Immature natural killer cell (primary cell): ENCODE results near the gene C6orf120. TPM values are rescaled to one million over a fixed set of nuclear protein-coding genes. Genes with fewer than 3 reads are reported as not detected.
"Not testable (repeated sequence)": the region's sequence is repeated elsewhere in the genome, so short reads cannot be mapped to it uniquely, and the experiment has no call there.

ENCODE experiments used
- DNase-seq, 3 donors: peaks; one replicate each; pipeline ENCODE4 v3.0.0; 2022; ENCODE audit warnings: mixed read lengths in 1 of 3
- H3K27ac Mint-ChIP-seq, 6 donors: one replicate each; pipeline ENCODE4 v1.8.0; 2020; ENCODE audit warnings: mixed read lengths in 6 of 6, mild to moderate bottlenecking in 5 of 6, inconsistent platforms in 4 of 6, moderate library complexity in 3 of 6
- H3K27me3 Mint-ChIP-seq, 3 donors: one replicate each; pipeline ENCODE4 v1.8.0; 2020 to 2021; ENCODE audit warnings: low read depth in 3 of 3, mild to moderate bottlenecking in 3 of 3, mixed read lengths in 3 of 3, moderate library complexity in 3 of 3, inconsistent platforms in 1 of 3
- H3K36me3 Mint-ChIP-seq, 3 donors: one replicate each; pipeline ENCODE4 v1.8.0; 2020; ENCODE audit warnings: mixed read lengths in 3 of 3, inconsistent platforms in 2 of 3, mild to moderate bottlenecking in 2 of 3
- H3K4me1 Mint-ChIP-seq, 2 donors: one replicate each; pipeline ENCODE4 v1.8.0; 2020; ENCODE audit warnings: inconsistent platforms in 2 of 2, mild to moderate bottlenecking in 2 of 2, mixed read lengths in 2 of 2, moderate library complexity in 1 of 2
- H3K4me3 Mint-ChIP-seq, 5 donors: one replicate each; pipeline ENCODE4 v1.8.0; 2020; ENCODE audit warnings: mild to moderate bottlenecking in 5 of 5, mixed read lengths in 5 of 5, inconsistent platforms in 3 of 5, moderate library complexity in 3 of 5
- H3K9me3 Mint-ChIP-seq, 6 donors: one replicate each; pipeline ENCODE4 v1.8.0; 2020; ENCODE audit warnings: mild to moderate bottlenecking in 6 of 6, mixed read lengths in 6 of 6, inconsistent platforms in 4 of 6, moderate library complexity in 3 of 6
- polyA plus RNA-seq, 3 donors: library from polyadenylated mRNA; unstranded; fragments of 300-500 nt; fragmentation: Illumina TruSeq; gene quantifications; one replicate each; pipeline ENCODE4 v1.2.3, GENCODE V29; 2021

Gene C6orf120
- polyA plus RNA-seq, 3 donors from 2014 or later, result 2.2 to 10.1 (median 4.9) TPM

GRCh38 chr6:169695131-169695530, 6.8 kb upstream of the C6orf120 start:
- peaks cover 10 to 13% of the 10 kb centered on the region in 2 donors for H3K4me1 Mint-ChIP-seq
- H3K27me3 Mint-ChIP-seq, result peaks cover 0 to 1% (median 0%) of the 10 kb centered on the region in 3 donors
- H3K27ac Mint-ChIP-seq, result no peak overlapping the region
- no peak overlapping the region for H3K4me3 Mint-ChIP-seq
- no peak for DNase-seq
- H3K36me3 Mint-ChIP-seq, result peaks cover 6 to 21% (median 8%) of the 10 kb centered on the region in 3 donors
- H3K9me3 Mint-ChIP-seq, result peaks cover 0 to 3% (median under 1%) of the 10 kb centered on the region in 6 donors

- not testable (repeated sequence) for DNase-seq, H3K4me3 Mint-ChIP-seq, H3K27ac Mint-ChIP-seq, H3K9me3 Mint-ChIP-seq, H3K27me3 Mint-ChIP-seq
- Mint-ChIP-seq H3K4me1 (peaks cover 12 to 22% of the 10 kb centered on the region in 2 donors), H3K36me3 (peaks cover 0 to 10% (median 4%) of the 10 kb centered on the region in 3 donors)
Measured at GRCh38 chr6:169697115-169697514, 4.8 kb upstream of the C6orf120 start.

GRCh38 chr6:169700296-169700695, 1.6 kb upstream of the C6orf120 start:
- peaks cover 0 to 4% (median 4%) of the 10 kb centered on the region in 3 donors for H3K36me3 Mint-ChIP-seq
- peak overlapping the region in 2 of 5 donors; percentile 19 to 50 for H3K4me3 Mint-ChIP-seq
- no peak for DNase-seq
- peaks cover 0 to 3% (median under 1%) of the 10 kb centered on the region in 6 donors for H3K9me3 Mint-ChIP-seq
- H3K27ac Mint-ChIP-seq, result peak overlapping the region in 1 of 6 donors; percentile 17
- peaks cover 0 to 6% (median 2%) of the 10 kb centered on the region in 3 donors for H3K27me3 Mint-ChIP-seq
- H3K4me1 Mint-ChIP-seq, result peaks cover 35 to 49% of the 10 kb centered on the region in 2 donors

GRCh38 chr6:169701311-169701953, 494 bp upstream of the C6orf120 start:
- H3K36me3 Mint-ChIP-seq, result peaks cover 0 to 4% (median 0%) of the 10 kb centered on the region in 3 donors

GRCh38 chr6:169702840-169703246, 917 bp downstream of the C6orf120 start:
- H3K9me3 Mint-ChIP-seq, result peaks cover 0 to 3% (median 0%) of the 10 kb centered on the region in 6 donors
- H3K27me3 Mint-ChIP-seq, result peaks cover 0 to 6% (median 2%) of the 10 kb centered on the region in 3 donors
- peak overlapping the region; percentile 83 to 95 (median 93) for H3K27ac Mint-ChIP-seq
- peaks cover 0 to 4% (median 0%) of the 10 kb centered on the region in 3 donors for H3K36me3 Mint-ChIP-seq
- peak overlapping the region; percentile 84 to 93 (median 88) for H3K4me3 Mint-ChIP-seq
- peaks cover 42 to 57% of the 10 kb centered on the region in 2 donors for H3K4me1 Mint-ChIP-seq
- DNase-seq, result no peak

More at GRCh38 chr6:169701311-169701953, 494 bp upstream of the C6orf120 start:
- Mint-ChIP-seq H3K4me1 (peaks cover 42 to 60% of the 10 kb centered on the region in 2 donors), H3K4me3 (peak overlapping the region; percentile 90 to 93 (median 91)), H3K27ac (peak overlapping the region; percentile 87 to 93 (median 90)), H3K9me3 (peaks cover 0 to 3% (median 0%) of the 10 kb centered on the region in 6 donors), H3K27me3 (peaks cover 0 to 6% (median 2%) of the 10 kb centered on the region in 3 donors)
- peak in 1 of 3 donors; percentile 14 for DNase-seq

GRCh38 chr6:169707772-169708171, 5.8 kb downstream of the C6orf120 start:
- H3K27ac Mint-ChIP-seq, result no peak overlapping the region
- no peak overlapping the region for H3K4me3 Mint-ChIP-seq
- no peaks in the 10 kb centered on the region for H3K9me3 Mint-ChIP-seq
- peaks cover 4 to 22% (median 9%) of the 10 kb centered on the region in 3 donors for H3K36me3 Mint-ChIP-seq
- peaks cover 29 to 38% of the 10 kb centered on the region in 2 donors for H3K4me1 Mint-ChIP-seq
- no peak for DNase-seq
- peaks cover 0 to 5% (median 0%) of the 10 kb centered on the region in 3 donors for H3K27me3 Mint-ChIP-seq

GRCh38 chr6:169709293-169709692, 7.4 kb downstream of the C6orf120 start:
- Mint-ChIP-seq H3K9me3 (no peaks in the 10 kb centered on the region), H3K4me1 (peaks cover 16 to 22% of the 10 kb centered on the region in 2 donors), H3K27ac (no peak overlapping the region), H3K36me3 (peaks cover 6 to 28% (median 12%) of the 10 kb centered on the region in 3 donors), H3K4me3 (no peak overlapping the region), H3K27me3 (peaks cover 0 to 1% (median 0%) of the 10 kb centered on the region in 3 donors)
- DNase-seq, result no peak

GRCh38 chr6:169710009-169710408, 8.1 kb downstream of the C6orf120 start:
- H3K27ac Mint-ChIP-seq, result peak overlapping the region in 1 of 6 donors; percentile 65
- DNase-seq, result no peak
- H3K9me3 Mint-ChIP-seq, result no peaks in the 10 kb centered on the region
- H3K4me3 Mint-ChIP-seq, result no peak overlapping the region
- peaks cover 0 to 1% (median 0%) of the 10 kb centered on the region in 3 donors for H3K27me3 Mint-ChIP-seq
- H3K36me3 Mint-ChIP-seq, result peaks cover 12 to 31% (median 14%) of the 10 kb centered on the region in 3 donors
- peaks cover 12 to 15% of the 10 kb centered on the region in 2 donors for H3K4me1 Mint-ChIP-seq

GRCh38 chr6:169714178-169714577, 12.3 kb downstream of the C6orf120 start:
- Mint-ChIP-seq H3K27ac (no peak overlapping the region), H3K4me3 (no peak overlapping the region), H3K4me1 (no peaks in the 10 kb centered on the region), H3K9me3 (no peaks in the 10 kb centered on the region), H3K36me3 (peaks cover 24 to 46% (median 33%) of the 10 kb centered on the region in 3 donors), H3K27me3 (no peaks in the 10 kb centered on the region)
- DNase-seq, result no peak

- H3K27me3 Mint-ChIP-seq, result no peaks in the 10 kb centered on the region
- H3K9me3 Mint-ChIP-seq, result no peaks in the 10 kb centered on the region
- H3K4me3 Mint-ChIP-seq, result no peak overlapping the region
- peaks cover 24 to 46% (median 33%) of the 10 kb centered on the region in 3 donors for H3K36me3 Mint-ChIP-seq
- no peak overlapping the region for H3K27ac Mint-ChIP-seq
- no peak for DNase-seq
- H3K4me1 Mint-ChIP-seq, result no peaks in the 10 kb centered on the region
Measured at GRCh38 chr6:169714595-169714994, 12.7 kb downstream of the C6orf120 start.

GRCh38 chr6:169719117-169719516, 17.2 kb downstream of the C6orf120 start:
- Mint-ChIP-seq H3K27me3 (peaks cover 0 to 3% (median 2%) of the 10 kb centered on the region in 3 donors), H3K4me1 (peaks cover 15 to 18% of the 10 kb centered on the region in 2 donors), H3K9me3 (no peaks in the 10 kb centered on the region), H3K4me3 (no peak overlapping the region), H3K27ac (no peak overlapping the region), H3K36me3 (peaks cover 20 to 24% (median 23%) of the 10 kb centered on the region in 3 donors)
- no peak for DNase-seq

- Mint-ChIP-seq H3K9me3 (no peaks in the 10 kb centered on the region), H3K4me3 (no peak overlapping the region), H3K4me1 (peaks cover 19 to 23% of the 10 kb centered on the region in 2 donors), H3K36me3 (peaks cover 11 to 15% (median 13%) of the 10 kb centered on the region in 3 donors), H3K27me3 (peaks cover 0 to 7% (median 2%) of the 10 kb centered on the region in 3 donors), H3K27ac (peak overlapping the region in 1 of 6 donors; percentile 64)
- DNase-seq, result no peak
Measured at GRCh38 chr6:169720207-169720855, 18.4 kb downstream of the C6orf120 start.

- DNase-seq, result peak in 1 of 3 donors; percentile 25
- no peaks in the 10 kb centered on the region for H3K9me3 Mint-ChIP-seq
- peaks cover 19 to 28% of the 10 kb centered on the region in 2 donors for H3K4me1 Mint-ChIP-seq
- H3K27ac Mint-ChIP-seq, result peak overlapping the region; percentile 76 to 96 (median 92)
- peaks cover 0 to 9% (median 2%) of the 10 kb centered on the region in 3 donors for H3K27me3 Mint-ChIP-seq
- H3K4me3 Mint-ChIP-seq, result peak overlapping the region; percentile 89 to 94 (median 91)
- no peaks in the 10 kb centered on the region for H3K36me3 Mint-ChIP-seq
Measured at GRCh38 chr6:169722362-169723199, 20.7 kb downstream of the C6orf120 start.
